Measurements from ENCODE around the gene ARHGAP26. TPM values are rescaled to one million over a fixed set of nuclear protein-coding genes. Genes with fewer than 3 reads are reported as not detected.

The ARHGAP26 gene
- total RNA-seq, 2 experiments from 2014 or later, result 10.2 to 11.0 TPM

DNA sequence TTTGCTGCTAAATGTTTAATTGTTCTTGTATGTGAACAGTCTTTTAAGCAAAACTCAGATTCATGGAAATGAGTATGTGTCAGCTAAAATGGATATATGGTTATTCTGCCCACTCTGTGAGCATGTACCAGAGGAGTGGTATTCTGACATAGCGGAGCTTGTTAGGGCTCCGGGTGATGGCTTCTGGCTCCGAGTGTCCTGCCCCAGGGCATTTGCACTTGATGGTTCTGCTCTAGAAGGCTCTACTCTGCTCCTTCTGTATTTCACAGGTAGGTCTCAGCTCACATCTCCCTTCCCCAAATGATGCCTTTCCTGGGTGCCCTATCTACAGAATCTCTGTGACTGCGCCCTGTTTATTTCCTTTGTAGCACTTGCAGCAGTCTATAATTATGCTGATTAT lies 113.3 kb downstream of the ARHGAP26 start:
- Mint-ChIP-seq H3K4me1 (no peaks in the 10 kb centered on the region), H3K36me3 (no peaks in the 10 kb centered on the region), H3K27me3 (no peaks in the 10 kb centered on the region), H3K4me3 (no peak overlapping the region), H3K27ac (no peak overlapping the region), H3K9me3 (no peaks in the 10 kb centered on the region)
- no peak for DNase-seq

DNA sequence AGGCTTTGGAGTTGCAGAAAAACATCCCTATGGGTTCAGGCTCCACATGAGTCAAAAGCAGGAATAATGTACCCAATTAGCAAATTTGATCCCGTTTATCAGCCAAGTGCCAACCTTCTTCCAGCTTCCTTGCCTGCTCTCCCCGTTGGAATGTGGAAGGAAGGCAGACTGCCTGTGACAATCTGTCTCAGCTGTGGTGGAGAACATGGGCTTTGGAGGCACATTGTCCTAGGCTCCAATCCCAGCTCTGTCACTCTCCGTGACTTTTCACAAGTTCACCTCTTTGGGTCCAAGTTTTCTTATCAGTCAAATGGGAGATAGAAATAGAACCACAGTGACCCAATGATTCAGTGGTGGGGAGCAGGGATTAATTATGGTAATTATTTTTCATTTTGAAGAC lies 113.9 kb downstream of the ARHGAP26 start:
- Mint-ChIP-seq H3K9me3 (no peaks in the 10 kb centered on the region), H3K27ac (no peak overlapping the region), H3K4me1 (no peaks in the 10 kb centered on the region), H3K4me3 (no peak overlapping the region), H3K27me3 (no peaks in the 10 kb centered on the region), H3K36me3 (no peaks in the 10 kb centered on the region)
- no peak for DNase-seq

DNA sequence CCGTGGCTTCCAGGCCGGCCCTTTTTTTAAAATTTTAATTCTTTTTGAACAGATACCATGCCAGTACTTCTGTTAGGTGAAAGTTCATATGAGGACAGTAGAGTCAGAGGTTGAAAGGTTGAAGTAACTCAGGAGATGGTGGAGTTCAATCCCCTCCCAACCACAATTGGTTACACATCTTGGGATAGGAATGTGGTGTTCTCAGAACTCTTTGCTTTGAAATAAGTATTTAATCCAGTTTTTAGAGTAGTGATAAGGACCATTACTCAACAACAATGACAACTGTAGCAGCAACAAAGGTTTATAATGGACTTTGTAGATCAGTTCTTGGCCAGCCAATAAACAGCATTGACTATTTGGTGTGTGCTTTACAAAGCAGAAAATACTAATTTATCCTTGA lies 116.0 kb downstream of the ARHGAP26 start:
- DNase-seq, result no peak
- no peaks in the 10 kb centered on the region for H3K36me3 Mint-ChIP-seq
- no peaks in the 10 kb centered on the region for H3K9me3 Mint-ChIP-seq
- H3K4me1 Mint-ChIP-seq, result no peaks in the 10 kb centered on the region
- H3K4me3 Mint-ChIP-seq, result no peak overlapping the region
- no peak overlapping the region for H3K27ac Mint-ChIP-seq
- no peaks in the 10 kb centered on the region for H3K27me3 Mint-ChIP-seq

DNA sequence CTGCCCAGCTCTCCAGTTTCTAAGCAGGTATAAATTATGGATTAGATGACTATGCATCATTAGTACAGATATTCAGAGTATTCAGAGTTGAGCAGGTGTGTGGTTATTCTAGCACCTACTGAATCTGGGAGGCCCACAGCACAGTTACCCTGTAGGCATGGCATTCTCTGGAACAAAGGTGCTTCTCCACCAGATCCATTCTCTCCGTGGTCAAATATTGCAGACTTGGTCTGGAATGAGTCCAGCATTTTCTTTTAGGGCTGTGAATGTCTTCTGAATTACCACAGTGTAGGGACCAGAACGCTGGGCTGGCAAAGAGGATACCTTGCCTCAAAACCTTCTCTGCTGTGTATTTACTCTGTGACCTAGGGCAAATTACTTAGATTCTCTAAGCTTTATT lies 116.8 kb downstream of the ARHGAP26 start:
- Mint-ChIP-seq H3K27me3 (no peaks in the 10 kb centered on the region), H3K27ac (no peak overlapping the region), H3K4me1 (no peaks in the 10 kb centered on the region), H3K9me3 (no peaks in the 10 kb centered on the region), H3K36me3 (no peaks in the 10 kb centered on the region), H3K4me3 (no peak overlapping the region)
- DNase-seq, result no peak

DNA sequence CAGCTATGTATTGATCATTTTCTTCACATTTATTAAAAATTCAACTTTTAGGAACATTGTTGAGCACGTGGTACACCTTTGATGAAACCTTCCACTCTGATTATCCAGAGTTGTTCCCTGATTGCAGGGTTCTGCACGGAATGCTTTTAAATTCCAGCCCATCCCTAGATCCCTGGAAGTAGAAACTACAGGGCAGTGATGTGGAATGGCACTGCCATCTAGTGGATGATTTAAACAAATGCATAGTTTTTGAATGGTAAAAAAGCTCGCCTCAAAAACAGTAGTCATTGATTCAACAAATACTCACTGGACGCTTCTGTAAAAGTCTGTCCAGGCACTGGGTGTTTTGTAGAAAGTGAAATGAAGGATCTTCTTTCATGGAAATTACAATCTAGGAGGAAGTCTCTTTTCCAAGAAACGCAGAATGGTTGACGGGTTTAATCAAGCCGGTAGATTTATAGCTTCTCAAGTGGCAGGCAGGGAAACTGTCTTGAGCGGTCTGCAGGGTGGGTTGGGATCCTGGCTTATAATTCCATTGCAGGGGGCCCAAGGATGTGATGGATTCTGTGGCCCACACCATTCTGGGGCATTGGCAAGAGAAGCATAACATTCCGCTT lies 118.4 kb downstream of the ARHGAP26 start:
- no peaks in the 10 kb centered on the region for H3K27me3 Mint-ChIP-seq
- no peak overlapping the region for H3K4me3 Mint-ChIP-seq
- H3K27ac Mint-ChIP-seq, result no peak overlapping the region
- H3K36me3 Mint-ChIP-seq, result no peaks in the 10 kb centered on the region
- no peak for DNase-seq
- H3K9me3 Mint-ChIP-seq, result no peaks in the 10 kb centered on the region
- H3K4me1 Mint-ChIP-seq, result no peaks in the 10 kb centered on the region

DNA sequence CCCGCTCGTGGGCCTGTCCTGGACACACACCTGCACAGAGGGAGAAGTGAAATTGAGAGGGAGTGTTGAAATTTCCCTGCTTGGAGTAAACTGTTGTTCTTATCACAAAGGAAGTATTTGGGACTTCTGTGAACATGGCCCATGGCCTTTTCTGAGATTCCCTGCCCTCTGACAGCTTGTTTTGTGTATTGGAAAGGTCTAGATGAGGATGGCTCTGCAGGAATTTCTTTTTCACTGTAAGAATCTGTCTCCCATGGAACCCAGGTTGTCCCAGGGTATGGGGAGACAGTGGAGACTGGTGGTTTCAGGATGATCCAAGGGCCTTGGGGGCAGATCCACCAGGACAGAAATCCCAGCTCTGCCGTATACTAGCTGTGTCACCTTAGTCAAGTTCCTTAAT lies 121.8 kb downstream of the ARHGAP26 start:
- H3K27ac Mint-ChIP-seq, result no peak overlapping the region
- no peak for DNase-seq
- no peaks in the 10 kb centered on the region for H3K4me1 Mint-ChIP-seq
- H3K36me3 Mint-ChIP-seq, result peaks cover 4% of the 10 kb centered on the region
- H3K9me3 Mint-ChIP-seq, result no peaks in the 10 kb centered on the region
- no peak overlapping the region for H3K4me3 Mint-ChIP-seq
- no peaks in the 10 kb centered on the region for H3K27me3 Mint-ChIP-seq

DNA sequence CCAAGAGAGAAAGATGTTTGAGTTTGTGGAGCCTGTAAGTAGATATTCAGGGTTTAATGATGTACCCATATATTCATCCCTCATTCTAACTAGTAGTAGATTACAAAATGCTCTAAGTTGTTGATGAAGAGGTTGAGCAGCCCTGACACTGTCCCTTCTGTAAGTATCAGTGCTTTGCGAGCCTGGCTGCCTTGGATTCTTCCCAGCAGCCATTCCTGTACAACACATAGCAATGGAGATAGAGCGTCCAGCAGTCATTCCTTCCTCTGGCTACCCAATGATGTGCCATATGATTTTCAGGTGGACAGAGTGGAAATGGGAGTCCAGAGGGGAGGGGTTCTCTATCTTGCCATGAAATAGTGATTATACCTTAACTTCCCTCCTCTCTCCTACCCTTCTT lies 124.1 kb downstream of the ARHGAP26 start:
- H3K36me3 Mint-ChIP-seq, result peaks cover 6% of the 10 kb centered on the region
- no peaks in the 10 kb centered on the region for H3K4me1 Mint-ChIP-seq
- no peak overlapping the region for H3K4me3 Mint-ChIP-seq
- no peak for DNase-seq
- H3K27me3 Mint-ChIP-seq, result no peaks in the 10 kb centered on the region
- H3K27ac Mint-ChIP-seq, result no peak overlapping the region
- H3K9me3 Mint-ChIP-seq, result no peaks in the 10 kb centered on the region

DNA sequence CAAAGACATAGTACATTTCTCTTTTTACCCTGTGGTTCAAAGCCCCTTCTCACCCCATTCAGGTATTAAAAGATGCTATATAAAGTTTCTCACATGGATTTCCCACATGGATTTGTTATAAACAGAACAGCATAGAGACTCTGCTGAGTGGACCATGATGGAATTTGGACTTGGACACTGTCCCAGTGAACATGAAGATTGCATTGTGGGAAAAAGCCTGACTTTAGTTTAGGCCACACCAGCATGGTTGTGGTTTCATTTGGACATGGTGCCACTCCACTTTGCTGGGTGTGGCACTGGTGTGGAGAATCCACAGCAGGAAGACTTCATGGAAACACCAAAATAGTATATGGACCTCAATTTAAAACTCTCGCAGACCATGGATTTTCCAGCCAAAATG lies 124.6 kb downstream of the ARHGAP26 start:
- Mint-ChIP-seq H3K4me3 (no peak overlapping the region), H3K27me3 (no peaks in the 10 kb centered on the region), H3K36me3 (peaks cover 6% of the 10 kb centered on the region), H3K27ac (no peak overlapping the region), H3K9me3 (no peaks in the 10 kb centered on the region), H3K4me1 (peaks cover 3% of the 10 kb centered on the region)
- no peak for DNase-seq

DNA sequence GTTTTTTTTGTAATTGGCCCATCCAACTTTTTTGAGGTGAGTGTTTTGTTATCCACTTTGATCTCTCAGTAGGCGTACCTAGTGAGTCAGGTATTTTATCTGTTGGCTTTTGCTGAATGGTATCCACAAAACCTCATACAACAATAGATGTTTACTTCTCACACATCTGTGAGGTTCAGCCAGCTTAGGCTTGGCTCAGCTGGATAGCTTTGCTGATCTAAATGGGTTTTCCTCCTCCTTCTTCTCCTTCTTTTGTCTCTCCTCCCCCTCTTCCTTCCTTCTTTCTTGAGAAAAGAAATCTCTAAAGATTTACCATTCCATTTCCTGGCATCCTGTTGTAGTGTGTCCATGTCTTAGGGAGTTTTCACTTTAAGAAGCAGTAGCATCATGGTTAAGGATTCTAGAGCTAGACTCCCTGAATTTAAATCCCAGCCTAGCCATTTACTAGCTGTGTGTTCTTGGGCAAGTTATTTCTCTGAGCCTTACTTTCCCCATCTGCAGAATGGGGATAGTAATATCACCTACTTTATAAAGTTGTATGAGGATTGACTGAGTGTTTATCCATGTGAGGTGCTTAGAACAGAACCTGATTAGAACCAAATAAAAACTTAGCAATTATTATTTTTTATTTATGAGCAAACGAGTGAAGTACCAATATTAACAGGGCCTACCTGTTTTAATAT lies 126.3 kb downstream of the ARHGAP26 start:
- peaks cover 6% of the 10 kb centered on the region for H3K36me3 Mint-ChIP-seq

DNA sequence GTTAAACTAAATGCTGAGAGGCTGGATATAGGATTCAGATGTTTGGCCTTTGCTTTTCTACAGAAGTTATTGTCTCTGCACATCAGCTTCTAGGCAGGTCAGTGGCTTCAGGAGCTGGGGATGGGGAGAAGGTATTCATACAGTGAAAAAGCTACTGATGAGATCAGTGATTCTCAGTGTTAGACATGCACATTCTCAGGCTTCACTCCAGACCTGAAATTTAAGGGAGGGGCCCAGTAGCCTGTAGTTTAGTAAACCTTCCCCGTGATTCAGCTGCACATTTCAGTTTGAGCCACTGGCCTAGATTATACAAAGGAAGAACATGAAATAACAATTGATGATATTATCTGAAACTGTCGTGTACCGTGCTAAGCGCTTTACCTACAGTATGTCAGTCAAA lies 127.2 kb downstream of the ARHGAP26 start:
- no peak for DNase-seq

More for the DNA sequence above, 126.3 kb downstream of the ARHGAP26 start:
- peaks cover 3% of the 10 kb centered on the region for H3K4me1 Mint-ChIP-seq
- H3K27ac Mint-ChIP-seq, result no peak overlapping the region
- H3K9me3 Mint-ChIP-seq, result no peaks in the 10 kb centered on the region
- H3K27me3 Mint-ChIP-seq, result no peaks in the 10 kb centered on the region
- DNase-seq, result no peak
- H3K4me3 Mint-ChIP-seq, result no peak overlapping the region

DNA sequence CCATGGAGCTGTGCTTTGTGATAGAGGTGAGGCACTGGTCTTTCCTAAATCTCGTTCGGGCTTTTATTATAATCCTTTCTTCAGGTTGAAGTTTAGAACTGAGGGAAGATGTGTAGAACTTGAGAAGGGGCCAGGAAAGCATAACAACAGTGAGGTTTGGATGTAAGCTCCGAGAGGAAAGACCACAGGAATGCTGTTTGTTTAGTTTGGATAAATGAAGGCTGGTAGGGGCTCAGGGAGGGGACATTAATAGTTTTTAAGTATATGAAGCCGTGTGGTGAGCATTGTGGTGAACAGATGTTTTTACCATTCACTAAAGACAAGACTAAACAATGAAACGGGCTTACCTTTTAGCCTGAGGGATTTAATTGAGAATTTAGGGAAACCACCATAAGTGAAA lies 130.8 kb downstream of the ARHGAP26 start:
- H3K9me3 Mint-ChIP-seq, result no peaks in the 10 kb centered on the region

More for the DNA sequence above, 127.2 kb downstream of the ARHGAP26 start:
- Mint-ChIP-seq H3K4me1 (peaks cover 3% of the 10 kb centered on the region), H3K27me3 (no peaks in the 10 kb centered on the region), H3K4me3 (no peak overlapping the region), H3K9me3 (no peaks in the 10 kb centered on the region), H3K27ac (no peak overlapping the region), H3K36me3 (peaks cover 6% of the 10 kb centered on the region)

DNA sequence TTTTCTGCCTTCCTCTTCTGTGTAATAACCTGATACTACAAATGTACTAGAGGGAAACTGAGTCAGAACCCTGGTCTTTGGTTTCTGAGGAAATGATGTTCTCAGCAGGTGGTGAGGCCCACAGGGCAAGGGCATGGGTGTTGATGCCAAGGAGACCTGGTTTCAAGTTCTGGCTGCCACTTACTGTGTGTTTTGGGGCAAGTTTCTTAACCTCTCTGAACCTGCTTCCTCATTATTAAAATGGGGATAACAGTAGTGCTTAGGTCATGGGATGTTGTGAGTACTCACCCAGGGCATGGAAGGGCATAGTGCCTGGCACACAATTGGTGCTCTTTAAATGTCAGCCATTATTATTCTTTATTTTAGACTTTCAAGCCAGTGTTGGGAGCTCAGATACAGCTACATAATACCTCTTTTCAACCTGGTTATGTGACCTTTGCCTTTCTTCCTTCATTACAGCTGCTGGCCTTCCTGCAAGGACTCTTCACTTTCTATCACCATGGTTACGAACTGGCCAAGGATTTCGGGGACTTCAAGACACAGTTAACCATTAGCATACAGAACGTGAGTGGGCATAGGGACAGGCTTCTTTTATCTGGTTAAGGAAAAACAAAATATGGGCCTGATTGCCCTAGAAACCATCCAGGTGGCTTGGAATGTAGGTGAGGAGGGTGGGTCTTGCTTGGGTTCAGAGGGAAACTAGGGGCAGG lies 131.5 kb downstream of the ARHGAP26 start:
- no peak overlapping the region for H3K4me3 Mint-ChIP-seq
- no peak for DNase-seq
- H3K9me3 Mint-ChIP-seq, result no peaks in the 10 kb centered on the region
- peaks cover 3% of the 10 kb centered on the region for H3K4me1 Mint-ChIP-seq
- H3K27me3 Mint-ChIP-seq, result no peaks in the 10 kb centered on the region
- peaks cover 7% of the 10 kb centered on the region for H3K36me3 Mint-ChIP-seq
- H3K27ac Mint-ChIP-seq, result no peak overlapping the region

More for the DNA sequence above, 130.8 kb downstream of the ARHGAP26 start:
- DNase-seq, result no peak
- peaks cover 3% of the 10 kb centered on the region for H3K4me1 Mint-ChIP-seq
- no peak overlapping the region for H3K27ac Mint-ChIP-seq
- H3K27me3 Mint-ChIP-seq, result no peaks in the 10 kb centered on the region
- H3K4me3 Mint-ChIP-seq, result no peak overlapping the region
- H3K36me3 Mint-ChIP-seq, result peaks cover 7% of the 10 kb centered on the region

DNA sequence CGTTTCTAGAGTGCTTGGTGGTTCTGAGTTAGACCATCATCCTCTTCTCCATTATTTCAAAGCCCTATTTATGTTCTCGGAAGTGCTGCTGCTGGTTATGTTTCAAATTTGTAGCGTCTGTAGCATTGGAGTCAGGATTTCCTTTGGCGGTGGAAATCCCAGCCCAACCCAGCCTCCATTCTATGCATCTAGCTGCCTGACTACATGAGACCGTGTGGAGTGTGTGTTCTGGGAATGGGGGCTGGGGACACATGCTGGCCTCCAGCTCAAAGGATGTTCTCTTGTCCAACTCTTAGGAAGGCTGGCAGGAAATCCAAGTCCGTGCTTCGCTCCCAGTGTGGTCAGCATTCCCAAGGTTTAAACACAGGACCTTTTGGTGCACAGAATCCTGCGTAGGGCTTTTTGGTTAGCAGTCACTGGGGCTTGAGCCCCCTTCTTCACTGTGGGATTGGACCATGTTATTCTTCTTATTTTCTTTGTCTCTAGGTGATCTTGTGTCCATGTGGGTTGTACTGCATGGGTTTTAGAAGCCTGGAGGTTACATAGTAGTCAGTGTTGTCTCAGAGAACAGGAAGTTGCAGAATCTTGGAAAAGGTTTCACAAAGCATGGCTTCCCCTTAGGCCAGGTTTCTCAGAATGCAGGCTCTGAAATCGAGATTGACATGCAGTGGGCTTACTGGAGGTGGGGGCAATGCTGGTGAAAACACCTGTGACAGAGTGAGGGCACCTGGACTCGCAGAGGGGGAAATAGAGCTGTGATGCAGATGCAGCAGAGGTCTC lies 132.2 kb downstream of the ARHGAP26 start:
- H3K27me3 Mint-ChIP-seq, result no peaks in the 10 kb centered on the region
- H3K4me1 Mint-ChIP-seq, result peaks cover 3% of the 10 kb centered on the region
- DNase-seq, result no peak
- H3K36me3 Mint-ChIP-seq, result peaks cover 10% of the 10 kb centered on the region
- H3K4me3 Mint-ChIP-seq, result no peak overlapping the region
- no peaks in the 10 kb centered on the region for H3K9me3 Mint-ChIP-seq
- H3K27ac Mint-ChIP-seq, result no peak overlapping the region

DNA sequence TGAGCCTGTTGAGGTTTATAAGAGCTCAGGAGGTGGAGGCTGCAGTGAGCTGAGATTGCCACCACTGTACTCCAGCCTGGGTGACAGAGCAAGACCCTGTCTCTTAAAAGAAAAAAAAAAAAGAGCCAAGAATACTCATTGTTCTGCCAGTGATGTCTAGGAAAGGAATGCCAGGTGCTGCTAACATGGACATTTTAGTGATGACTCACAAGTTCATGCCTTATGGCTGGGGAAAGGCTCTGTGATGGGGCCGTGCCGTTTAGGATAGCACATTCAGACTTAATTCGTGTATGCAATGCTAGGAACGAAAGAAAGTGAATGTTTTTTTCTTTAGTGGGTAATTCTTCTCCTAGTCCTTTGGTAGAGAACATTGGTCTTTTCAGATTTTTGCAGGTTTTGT lies 134.2 kb downstream of the ARHGAP26 start:
- no peak for DNase-seq
- no peaks in the 10 kb centered on the region for H3K27me3 Mint-ChIP-seq
- no peak overlapping the region for H3K4me3 Mint-ChIP-seq
- H3K36me3 Mint-ChIP-seq, result peaks cover 10% of the 10 kb centered on the region
- peaks cover 2% of the 10 kb centered on the region for H3K4me1 Mint-ChIP-seq
- H3K27ac Mint-ChIP-seq, result no peak overlapping the region
- no peaks in the 10 kb centered on the region for H3K9me3 Mint-ChIP-seq

DNA sequence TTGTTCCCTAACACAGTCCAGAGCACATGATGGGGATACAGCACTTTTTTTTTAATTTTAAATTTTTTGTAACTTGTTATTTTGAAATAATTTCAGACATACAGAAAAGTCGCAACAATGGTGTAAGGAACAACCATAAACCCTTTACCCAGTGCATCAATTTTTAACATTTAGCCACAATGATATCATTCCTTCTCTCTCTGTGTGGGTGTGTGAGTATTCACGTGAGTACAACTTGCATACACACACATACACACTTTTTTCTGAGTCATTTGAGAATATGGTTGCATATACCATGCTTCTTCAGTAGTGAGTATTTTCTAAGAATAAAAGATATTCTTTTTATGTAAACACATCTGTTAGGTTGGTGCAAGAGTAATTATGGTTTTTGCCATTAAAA lies 135.2 kb downstream of the ARHGAP26 start:
- Mint-ChIP-seq H3K4me1 (no peaks in the 10 kb centered on the region), H3K9me3 (no peaks in the 10 kb centered on the region), H3K27ac (no peak overlapping the region), H3K27me3 (no peaks in the 10 kb centered on the region), H3K4me3 (no peak overlapping the region), H3K36me3 (peaks cover 10% of the 10 kb centered on the region)
- no peak for DNase-seq
